ENCODE measurements around the gene NEURL3. TPM values are rescaled to one million over a fixed set of nuclear protein-coding genes. Genes with fewer than 3 reads are reported as not detected.

The NEURL3 gene
- total and polyA plus RNA-seq, 9 of the 15 experiments (the other 6 are each of a cell fraction or from before 2014, with no cell fraction given) = not detected

- Histone ChIP-seq H3K36me3 (ENCODE audit: control insufficient read depth, insufficient read depth, low read length) (no peaks in the 10 kb centered on the region), H3K4me2 (ENCODE audit: insufficient read depth, low read length) (no peak overlapping the region), H2AFZ (ENCODE audit: low read depth, low read length) (no peak overlapping the region), H3K27me3 (ENCODE audit: control insufficient read depth in 2 of 2, insufficient read depth in 2 of 2, low read length in 2 of 2) (peaks cover 19 to 67% of the 10 kb centered on the region in 2 experiments; a peak in 3 of 5 replicates), H3K4me3 (no peak overlapping the region), H3K9me1 (ENCODE audit: control insufficient read depth, insufficient read depth, low read length) (no peaks in the 10 kb centered on the region), H3K27ac (ENCODE audit: extremely low read depth, low read depth, low read length) (no peak overlapping the region), H3K4me1 (replicated peaks in 1 of 2; ENCODE audit: control insufficient read depth in 2 of 2, insufficient read depth in 2 of 2, low read length in 2 of 2) (peaks cover 0 to 7% of the 10 kb centered on the region in 2 experiments; a peak in 1 of 5 replicates), H3K9ac (ENCODE audit: insufficient read depth in 1 of 2, low read depth in 2 of 2, low read length in 2 of 2) (no peak overlapping the region), H3K79me2 (ENCODE audit: control insufficient read depth, insufficient read depth, low read length) (no peaks in the 10 kb centered on the region), H3K9me3 (replicated peaks; ENCODE audit: control insufficient read depth, insufficient read depth, low read depth, low read length) (no peaks in the 10 kb centered on the region), H4K20me1 (replicated peaks; ENCODE audit: control insufficient read depth, insufficient read depth, low read length) (peaks cover 5% of the 10 kb centered on the region; the same call in 1 of the 2 replicates)
- BruUV-seq (replicated peaks) = no TSS peak
- intact Hi-C loops (cut with micrococcal nuclease) (no loop called here), in situ Hi-C loops (cut with MboI) (no loop called here)
- FAIRE-seq (peak; percentile 54), ATAC-seq (peak; percentile 84), DNase-seq (ENCODE audit: extremely low read depth in 1 of 4, low spot score in 3 of 4) (no peak)
- TF ChIP-seq, protein P1, sequence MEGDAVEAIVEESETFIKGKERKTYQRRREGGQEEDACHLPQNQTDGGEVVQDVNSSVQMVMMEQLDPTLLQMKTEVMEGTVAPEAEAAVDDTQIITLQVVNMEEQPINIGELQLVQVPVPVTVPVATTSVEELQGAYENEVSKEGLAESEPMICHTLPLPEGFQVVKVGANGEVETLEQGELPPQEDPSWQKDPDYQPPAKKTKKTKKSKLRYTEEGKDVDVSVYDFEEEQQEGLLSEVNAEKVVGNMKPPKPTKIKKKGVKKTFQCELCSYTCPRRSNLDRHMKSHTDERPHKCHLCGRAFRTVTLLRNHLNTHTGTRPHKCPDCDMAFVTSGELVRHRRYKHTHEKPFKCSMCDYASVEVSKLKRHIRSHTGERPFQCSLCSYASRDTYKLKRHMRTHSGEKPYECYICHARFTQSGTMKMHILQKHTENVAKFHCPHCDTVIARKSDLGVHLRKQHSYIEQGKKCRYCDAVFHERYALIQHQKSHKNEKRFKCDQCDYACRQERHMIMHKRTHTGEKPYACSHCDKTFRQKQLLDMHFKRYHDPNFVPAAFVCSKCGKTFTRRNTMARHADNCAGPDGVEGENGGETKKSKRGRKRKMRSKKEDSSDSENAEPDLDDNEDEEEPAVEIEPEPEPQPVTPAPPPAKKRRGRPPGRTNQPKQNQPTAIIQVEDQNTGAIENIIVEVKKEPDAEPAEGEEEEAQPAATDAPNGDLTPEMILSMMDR (IDR thresholded peaks at IDR 0.05 in 2 of 3, conservative IDR thresholded peaks at IDR 0.05 in 1 of 3; ENCODE audit: insufficient read depth in 2 of 3, low read depth in 1 of 3, low read length in 3 of 3) = peak in 2 of 3 experiments; percentile 4 to 37; a peak in 2 of 6 replicates
- no peak for TF ChIP-seq ARNT (IDR thresholded peaks at IDR 0.05)
- POLR2A ChIA-PET = interaction anchor here (0.6 kb wide), 1 partner anchor 150 kb away, joined by 3 read pairs; no protein-coding TSS in a partner anchor
- CTCF ChIA-PET (ENCODE audit: low intra/inter-chr PET ratio) = no interaction called here
- 12% methylated on average over 12 of the region's 12 CpGs for WGBS (ENCODE audit: insufficient coverage, low coverage, missing lambda C conversion rate)
Observed at GRCh38 chr2:96498021-96498431, 7.1 kb downstream of the NEURL3 start.

Measured in K562 (cell line).